AG08395 (cell line): ENCODE data around the gene SORBS1.

ENCODE experiments used
- DNase-seq: peaks from one replicate; pipeline ENCODE4 v3.0.0; 2012; ENCODE audit warnings: mixed read lengths, low spot score

SORBS1 gene

DNA sequence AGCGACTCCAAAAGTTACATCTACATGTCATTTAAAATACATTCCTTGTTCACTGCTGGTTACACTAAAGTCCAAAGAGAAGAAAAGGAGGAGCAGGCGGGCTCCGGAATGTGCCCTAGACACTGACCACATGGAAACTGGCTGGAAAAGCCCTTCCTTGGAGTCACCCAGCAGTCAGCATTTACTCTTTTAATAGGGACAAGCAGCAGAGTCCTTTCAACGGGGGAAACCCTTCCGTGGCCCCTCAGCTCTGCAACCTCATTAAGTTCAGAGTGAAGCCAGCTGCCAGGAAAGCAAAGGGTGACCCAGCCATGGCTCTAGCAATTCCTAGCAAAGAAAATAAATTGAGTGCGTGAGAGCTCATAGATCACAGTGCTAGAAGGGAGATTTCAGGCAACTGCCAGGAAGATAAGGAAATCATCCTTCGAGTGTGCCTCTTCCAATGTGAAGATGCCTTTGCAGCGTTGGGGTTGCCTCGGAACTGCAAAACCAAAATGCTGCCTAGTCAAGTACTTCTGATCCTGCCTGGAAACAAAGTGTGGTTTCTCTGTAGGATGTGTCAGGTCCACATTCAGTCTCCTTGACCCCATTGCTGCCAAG is 101.6 kb downstream of the SORBS1 start:
- no peak for DNase-seq

DNA sequence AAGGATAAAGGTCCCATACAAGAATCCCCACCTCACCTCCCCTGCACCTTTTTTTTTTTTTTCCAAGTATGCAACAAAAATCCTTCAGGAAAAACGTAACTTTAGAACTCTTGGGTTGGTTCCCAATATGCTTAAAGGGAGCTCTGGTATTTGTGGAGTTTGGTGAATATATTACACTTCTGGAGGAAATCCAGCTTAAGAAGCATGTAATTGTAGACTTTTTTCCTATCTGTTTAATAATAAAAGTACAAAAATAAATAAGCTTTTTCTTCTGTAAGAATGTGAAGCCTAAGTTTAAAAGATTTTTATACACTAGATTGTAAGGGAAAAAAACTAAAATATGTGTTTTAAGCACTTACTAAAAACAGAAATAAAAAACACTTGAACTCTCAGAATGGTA is 102.3 kb downstream of the SORBS1 start:
- DNase-seq = no peak

DNA sequence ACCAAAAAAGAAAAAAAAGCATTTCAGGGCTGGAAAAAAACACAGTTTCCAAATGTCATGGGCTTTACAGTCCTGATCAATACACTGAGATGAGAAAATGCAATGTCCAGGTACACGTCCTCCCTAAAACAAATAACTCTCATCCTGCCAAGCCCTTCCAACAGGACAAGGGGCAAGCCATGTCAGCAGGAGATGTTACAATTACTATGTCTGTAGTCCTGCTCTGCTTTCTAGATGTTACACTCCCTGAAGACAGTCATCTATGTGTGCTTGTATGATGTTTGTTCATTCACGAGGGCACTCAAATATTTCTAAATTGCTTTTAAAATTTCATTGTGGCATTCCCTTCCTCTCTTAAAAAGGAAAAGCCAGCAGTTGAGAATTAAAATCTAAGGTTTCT is 103.2 kb downstream of the SORBS1 start:
- DNase-seq = no peak

DNA sequence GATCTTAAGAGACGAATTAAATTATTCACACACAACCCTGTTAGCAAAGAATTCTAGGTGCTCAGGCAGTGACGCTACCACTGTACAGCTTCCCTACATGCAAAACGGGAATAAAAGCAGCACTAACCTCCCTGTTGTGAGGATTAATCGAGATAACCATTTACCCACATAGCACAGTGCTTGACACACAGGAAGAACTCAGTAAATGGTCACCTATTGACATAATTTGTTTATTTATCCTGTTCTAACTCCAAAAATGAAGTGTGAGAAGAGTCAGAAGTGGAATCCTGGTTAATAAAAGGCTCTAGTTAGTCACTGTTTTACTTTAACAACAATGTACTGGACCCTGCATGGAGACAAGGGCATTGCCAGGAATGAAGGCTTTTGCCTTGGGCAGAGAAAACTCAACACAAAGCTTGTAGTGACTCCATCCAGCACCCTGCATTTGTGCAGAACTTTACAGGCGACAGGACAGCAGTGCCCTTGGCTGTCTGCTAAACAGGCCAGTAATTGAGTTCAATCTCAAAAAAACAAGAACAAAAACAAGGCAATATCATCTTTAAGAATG is 103.8 kb downstream of the SORBS1 start:
- DNase-seq = no peak

DNA sequence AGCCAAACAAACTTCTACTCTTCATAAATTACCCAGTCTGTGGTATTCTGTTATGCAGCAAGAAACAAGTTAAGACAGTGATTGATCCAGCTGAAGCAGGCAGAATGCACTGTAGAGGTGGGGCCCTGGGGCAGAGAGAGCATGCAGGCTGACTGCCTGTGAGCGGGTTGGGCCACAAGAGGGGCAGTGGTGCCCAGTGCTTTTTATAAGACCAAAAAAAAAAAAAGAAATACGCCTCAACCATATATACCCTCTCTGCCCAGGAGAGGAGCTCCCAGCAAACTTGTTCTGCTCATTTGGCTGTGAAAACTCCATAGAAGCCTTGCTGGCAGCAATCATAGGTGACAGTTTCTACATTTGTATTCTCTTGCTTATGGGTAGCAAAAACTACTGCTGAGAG is 104.7 kb downstream of the SORBS1 start:
- DNase-seq = no peak

DNA sequence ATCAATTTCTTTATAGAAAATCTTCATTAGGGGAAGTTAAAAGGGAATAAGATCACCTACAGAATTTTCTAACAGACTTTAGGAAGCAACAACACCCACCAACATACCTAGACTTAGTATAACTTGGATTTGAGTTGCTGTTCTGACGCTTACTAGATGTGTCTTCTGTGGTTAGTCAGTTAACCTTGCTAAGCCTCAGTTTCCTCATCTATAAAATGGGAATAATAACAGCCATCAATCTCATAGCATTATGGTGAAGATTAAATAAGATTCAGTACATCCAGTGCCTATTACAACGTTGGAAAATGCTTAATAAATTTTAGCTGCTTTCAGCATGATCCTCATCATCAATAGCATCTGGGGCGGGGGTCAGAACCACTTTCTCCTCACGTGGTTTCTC is 106.2 kb downstream of the SORBS1 start:
- DNase-seq = no peak

DNA sequence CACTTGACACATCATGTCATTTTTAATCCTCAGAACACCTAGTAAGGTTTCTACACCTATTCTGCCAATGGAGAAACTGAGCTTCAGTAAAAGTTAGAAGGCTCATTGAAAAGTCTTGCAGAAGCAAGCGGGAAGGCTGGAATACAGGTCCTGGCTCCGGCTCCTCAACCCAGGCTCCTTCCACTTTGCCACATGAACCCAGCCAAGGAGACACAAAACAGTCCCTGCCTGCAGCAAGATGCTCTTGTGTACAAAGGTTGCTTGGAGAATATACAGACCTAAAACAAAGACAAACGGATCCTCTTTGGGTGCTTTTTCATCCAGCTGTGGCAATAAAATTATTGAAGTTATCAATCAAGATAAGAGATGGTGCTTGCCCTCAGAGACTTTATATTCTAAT is 106.8 kb downstream of the SORBS1 start:
- no peak for DNase-seq

DNA sequence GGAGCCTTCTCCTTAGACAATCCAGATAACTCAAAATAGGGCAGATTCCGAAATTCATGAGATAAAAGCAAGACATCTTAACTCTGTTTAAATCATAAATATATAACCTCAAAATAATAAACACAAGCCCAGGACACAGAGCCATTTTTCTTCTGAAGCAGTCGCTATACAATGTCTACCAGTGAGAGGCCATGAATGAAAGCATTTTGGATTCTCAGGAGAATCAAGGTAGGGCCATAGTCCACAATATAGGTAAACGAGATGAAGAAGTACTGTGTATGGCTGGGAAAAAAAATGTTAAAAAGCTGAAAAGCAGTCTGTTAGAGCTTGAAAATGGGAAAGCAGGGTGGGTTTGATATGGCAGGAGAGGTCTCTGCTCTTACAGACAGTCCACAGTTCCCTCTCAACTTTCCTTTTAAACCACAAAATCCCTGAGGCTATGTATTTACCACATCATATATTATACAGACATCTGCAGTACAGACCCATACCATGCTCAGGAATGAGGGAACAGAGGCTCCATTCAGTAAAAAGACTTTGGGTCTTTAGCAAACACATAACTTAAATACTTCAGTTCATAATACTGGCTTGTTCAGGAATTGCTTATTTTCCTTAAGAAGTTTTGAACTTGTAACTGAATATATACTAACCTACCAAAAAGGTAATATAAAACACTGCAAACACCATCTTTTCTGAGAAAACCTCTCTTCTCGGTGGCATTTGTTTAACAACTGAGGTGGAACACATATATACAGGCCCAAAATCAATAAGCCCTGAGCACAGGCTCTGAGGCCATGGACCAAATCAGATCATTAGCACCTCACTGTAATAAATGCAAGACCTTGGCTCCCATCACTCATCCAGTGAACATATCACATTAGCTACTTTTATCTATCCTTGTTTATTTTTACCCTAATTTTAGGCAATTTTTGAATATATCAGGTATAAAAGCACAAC is 109.3 kb downstream of the SORBS1 start:
- DNase-seq = no peak

DNA sequence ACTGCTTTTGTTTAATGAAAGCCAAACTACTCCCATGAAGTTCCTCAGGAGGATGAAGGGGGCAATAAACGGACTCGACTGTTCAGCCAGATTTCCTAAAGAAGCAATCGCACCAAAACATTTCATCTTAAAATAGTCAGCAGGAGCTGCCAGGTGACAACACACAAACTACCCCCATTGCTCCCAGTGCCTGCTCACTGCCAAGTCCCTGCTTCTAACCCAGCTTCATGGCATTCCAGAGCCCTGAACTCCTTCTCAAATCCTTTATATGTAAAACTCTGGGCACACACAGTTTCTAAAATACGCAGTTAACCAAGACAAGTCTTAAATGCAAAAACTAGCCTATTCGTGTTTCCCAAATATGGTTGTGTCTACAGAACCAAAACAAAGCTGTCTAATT is 110.0 kb downstream of the SORBS1 start:
- DNase-seq = no peak

DNA sequence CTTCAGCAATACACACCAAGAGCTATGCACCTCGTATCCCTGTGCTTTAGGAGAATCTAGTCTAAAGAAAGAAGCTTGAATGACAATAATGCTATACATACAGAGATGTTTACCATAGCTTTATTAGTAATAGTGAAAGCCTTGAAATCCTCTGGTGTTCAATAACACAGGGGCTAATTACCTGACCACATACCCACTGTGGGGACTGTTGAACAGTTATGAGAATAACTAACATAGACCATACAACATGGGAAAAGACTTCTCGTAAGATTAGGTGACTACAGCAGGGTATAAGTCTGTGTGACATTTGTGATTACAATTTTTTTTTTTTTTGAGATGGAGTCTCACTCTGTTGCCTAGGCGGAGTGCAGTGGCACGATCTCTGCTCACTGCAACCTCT is 111.0 kb downstream of the SORBS1 start:
- DNase-seq = no peak

DNA sequence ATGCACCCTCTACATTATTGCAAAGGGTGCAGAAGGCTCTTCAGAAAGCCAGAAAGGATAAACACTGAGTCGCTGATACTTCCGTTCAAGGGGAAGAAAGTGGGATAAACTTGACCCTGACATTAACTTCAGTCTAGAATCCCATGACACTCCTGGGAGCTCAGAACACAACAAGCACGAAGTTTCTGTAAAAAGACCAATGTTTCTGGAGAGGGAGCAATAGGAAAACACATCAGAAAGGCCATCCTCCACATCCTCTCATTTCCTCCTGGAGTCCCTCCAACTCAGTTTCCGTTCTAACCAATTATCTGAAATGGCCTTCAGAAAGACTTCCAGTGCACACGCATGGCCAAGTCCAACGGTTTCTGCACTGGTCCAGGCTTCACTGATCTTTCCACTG is 113.5 kb downstream of the SORBS1 start:
- peak; percentile 18 for DNase-seq

DNA sequence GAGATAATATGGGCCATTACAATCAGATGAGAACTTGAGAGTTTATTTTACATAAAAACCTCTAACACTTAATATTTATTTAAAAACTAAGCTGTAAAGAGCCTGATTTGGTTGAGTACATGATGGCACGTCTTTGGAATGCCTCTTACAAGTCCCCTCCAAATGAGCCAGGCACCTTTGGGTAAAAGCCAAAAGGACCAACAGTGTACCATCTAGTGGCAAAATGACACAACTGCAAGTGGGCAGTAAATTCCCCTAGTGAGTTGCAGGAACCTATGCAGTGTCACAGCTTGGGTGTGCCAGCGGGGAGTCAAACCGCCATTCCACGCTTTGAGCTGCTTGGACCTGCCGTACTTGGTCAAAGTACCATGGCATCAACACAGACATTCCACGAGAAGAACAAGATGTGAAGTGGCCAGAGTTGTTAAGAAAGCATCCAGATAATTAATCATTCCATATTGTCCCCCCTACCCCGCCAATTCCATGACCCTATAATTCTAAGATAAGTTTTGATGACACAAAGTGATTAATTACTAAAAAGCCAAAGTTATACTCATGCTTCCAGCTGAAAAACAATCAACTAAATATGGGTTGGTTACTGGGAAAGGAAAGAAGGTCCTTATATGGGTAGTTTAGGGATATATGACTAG is 115.2 kb downstream of the SORBS1 start:
- DNase-seq = peak; percentile 85

DNA sequence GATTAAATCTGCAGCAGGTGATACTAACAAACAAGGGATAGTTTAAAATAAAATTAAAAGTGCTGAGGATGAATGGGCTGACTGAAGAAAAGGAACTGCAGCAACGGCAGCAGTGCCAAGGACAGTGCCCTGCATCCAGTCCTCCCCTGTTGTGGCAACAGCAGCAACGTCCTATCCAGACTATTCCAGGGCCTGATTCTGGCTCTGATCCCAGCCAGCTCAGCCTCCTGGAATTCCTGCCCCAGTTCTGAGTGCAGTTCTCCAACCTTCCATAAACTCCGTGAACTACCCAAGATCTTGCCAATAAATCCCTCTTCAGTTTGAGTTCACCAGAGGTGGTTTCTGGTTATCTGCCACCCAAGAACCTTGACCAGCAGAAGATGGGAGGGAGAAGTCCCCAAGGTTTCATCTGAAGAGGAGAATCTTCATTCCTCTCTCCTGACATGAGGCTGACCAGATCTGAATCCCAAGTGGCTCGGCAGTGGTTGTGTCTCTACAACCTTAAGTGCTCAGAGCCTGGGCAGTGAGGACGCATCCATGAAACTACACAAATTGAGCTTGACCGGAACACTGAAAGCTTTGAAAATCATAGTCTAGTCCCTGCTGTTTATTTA is 115.8 kb downstream of the SORBS1 start:
- DNase-seq = peak; percentile 91

DNA sequence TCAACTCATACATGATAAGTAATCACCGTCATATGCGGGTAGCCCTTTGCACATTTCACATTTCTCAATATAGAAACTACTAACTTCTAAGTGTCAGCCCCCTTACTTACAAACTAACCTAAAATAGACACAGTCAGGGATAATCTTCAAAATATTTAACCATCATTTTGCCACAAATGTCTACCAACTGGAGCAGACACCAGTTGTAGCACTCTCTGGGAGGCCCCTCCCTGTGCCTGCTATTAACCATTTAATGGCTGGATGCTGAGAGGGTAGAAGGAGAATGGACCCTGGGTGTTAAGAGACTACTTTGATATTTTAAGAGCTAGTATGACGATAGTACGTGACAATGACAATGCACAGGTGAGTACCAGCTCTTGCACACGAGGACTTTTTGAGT is 116.4 kb downstream of the SORBS1 start:
- DNase-seq = no peak

DNA sequence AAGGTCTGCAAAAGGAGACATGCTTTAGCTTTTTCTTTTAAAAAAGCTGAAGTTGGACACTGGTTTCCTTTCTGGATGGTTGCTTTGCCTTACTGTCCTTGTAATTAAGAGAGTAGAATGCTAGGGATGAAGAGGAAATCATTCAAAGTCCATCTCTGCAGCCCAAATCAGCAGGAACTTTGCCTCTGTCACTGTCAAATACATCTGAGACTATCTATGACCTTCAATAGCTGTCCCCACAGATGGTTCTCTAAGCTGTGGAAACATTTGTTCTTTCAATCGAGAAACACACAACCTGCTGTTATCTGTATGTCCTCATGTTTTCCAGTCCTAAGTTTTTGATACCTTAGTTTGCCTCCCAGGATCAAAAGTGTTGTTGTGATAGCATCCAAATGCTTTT is 117.5 kb downstream of the SORBS1 start:
- DNase-seq = no peak

DNA sequence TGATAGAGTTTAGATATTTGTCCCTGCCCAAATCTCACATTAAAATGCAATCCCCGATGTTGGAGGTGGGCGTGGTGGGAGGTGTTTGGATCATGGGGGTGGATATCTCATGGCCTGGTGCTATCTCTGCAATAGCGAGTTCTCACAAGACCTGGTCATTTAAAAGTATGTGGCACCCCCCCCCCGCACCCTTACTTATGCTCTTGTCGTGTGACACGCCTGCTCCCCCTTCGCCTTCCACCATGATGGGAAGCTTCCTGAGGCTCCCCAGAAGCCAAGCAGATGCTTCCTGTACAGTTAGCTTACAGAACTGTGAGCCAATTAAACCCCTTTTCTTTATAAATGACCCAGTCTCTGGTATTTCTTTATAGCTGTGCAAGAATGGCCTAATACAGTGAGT is 118.8 kb downstream of the SORBS1 start:
- no peak for DNase-seq

DNA sequence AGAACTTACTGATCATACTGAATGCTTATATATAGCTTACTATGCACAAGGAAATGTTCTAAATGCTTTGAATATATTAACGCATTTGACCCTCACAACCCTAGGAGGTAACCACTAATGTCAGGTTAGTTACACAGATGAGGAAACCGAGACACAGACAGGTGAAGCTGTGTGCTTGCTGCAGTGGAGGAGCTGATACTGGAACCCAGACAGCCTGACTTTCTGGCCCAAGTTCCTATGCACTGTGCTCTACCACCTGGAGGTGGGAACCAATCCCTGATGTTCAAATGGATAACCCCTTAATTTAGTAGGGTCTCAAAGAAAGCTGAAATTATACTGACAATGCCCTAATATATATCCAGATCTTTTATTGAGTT is 119.6 kb downstream of the SORBS1 start:
- DNase-seq = no peak

DNA sequence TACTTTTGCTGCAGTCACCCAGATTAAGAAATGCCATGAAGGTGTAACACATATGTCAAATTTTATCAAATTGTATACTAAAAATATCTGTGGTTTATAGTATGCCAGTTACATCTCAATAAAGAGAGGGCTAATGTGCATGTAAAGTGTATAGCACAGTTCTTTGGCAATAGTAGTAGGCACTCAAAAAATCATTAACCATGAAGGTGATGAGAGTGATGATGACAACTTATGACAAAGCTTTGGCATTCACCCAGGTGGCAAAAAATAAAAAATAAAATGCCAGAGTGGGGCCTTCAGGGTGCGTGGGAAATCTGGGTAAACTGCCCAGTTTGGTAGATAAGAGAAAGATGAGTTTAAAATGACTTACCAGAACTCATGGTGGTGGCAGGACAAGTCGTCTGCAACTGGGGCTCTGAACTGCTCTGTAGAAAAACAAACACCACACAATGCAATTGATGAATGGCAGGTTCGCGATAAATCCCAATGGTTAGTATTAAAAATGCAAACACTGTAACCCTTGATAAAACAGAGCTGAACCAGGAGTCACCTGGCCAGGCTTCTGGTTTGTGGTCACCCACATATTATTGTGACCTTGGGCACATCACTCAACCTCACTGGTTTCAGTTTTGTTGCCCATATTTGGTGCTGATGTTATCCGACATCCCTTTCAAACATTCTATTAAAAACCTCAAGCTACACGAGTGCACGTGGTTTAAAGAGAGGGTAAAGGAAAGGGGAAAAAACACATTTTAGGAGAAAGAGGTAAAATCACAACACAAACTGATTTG is 120.2 kb downstream of the SORBS1 start:
- no peak for DNase-seq

DNA sequence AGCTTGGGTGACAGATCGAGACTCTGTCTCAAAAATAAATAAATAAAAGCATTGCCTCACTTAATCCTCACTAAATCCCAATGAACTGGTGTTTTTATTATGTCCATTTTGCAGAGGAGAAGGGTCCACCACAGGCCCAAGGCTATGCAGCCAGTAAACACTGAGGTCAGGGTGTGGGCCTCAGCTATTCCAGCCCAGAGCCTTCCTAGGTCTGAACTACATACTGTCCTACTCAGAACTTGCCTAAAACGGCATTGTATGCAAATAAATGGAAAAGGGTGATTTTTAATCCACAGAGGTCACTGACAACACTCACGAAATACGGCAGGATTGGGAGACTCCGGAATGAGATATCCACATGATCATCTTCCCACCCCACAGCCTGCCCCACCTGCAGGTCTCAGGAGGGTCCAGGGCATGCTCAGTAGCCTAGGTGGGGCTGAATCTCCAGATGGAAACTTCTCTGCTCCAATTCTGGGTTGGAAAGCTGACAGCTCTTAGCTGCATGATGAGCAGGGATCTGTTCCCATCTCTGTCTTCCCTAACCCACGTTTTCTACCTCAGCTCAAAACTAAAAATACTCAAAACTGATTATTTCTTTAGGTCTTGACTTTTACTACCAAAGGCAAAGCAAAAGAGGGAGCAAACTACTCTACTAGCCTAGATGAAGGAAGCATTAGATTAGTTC is 121.0 kb downstream of the SORBS1 start:
- no peak for DNase-seq

DNA sequence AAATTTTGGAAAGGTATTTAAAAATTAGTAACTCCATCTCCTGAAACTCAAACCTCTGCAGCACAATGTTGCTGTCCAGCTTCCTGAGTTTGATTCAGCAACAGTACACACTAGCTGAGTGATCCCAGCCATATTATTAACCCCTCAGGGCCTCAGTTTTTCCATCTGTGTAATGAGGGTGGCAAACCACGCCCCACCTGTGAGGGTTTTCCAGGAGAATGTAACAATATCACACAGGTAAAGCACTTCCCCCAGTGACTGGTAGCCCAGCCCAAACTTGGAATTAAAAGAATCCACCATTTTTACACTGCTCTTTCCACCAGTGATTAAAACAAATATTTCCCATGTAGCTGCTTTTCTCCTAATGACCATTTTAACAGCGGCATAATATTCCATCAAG is 122.4 kb downstream of the SORBS1 start:
- DNase-seq = no peak

DNA sequence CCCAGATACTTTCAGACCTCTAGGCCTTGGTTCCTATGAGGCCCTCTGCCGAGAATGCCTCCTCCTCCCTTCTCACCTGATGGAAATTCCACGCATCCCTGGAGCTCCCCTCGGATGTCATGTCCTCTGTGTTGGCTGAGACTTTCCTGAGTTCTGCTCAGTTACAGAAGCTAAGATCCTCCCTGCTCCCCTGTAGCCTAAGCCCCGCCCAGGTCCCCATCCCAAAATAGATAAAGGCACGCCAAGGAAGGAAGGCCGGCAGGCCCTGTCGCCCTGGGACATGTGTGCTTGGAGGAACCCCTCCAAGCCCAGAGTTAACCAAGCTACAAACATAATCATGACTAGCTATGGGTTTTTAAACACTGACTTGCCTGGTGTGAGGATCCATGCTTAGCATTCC is 123.5 kb downstream of the SORBS1 start:
- no peak for DNase-seq
